Suprapubic skin (tissue), 4 donors: ENCODE measurements around the gene CLEC4C. TPM values are rescaled to one million over a fixed set of nuclear protein-coding genes. Genes with fewer than 3 reads are reported as not detected.

Experiments used
- DNase-seq, 2 donors: peaks; one replicate each; pipeline ENCODE4 v3.0.0-alpha.2; 2019; ENCODE audit warnings: low spot score in 2 of 2
- H3K27ac ChIP-seq: fragments of 200-600 bp; sonication (generic); one replicate; pipeline ENCODE4 v1.5.1; 2019
- H3K27me3 ChIP-seq: fragments of 200-600 bp; sonication (generic); one replicate; pipeline ENCODE4 v1.5.1; 2019
- H3K36me3 ChIP-seq: fragments of 200-600 bp; sonication (generic); one replicate; pipeline ENCODE4 v1.5.1; 2019
- H3K4me1 ChIP-seq: fragments of 200-600 bp; sonication (generic); one replicate; pipeline ENCODE4 v1.5.1; 2019
- H3K4me3 ChIP-seq: fragments of 200-600 bp; sonication (generic); one replicate; pipeline ENCODE4 v1.5.1; 2019; ENCODE audit warnings: mild to moderate bottlenecking
- H3K9me3 ChIP-seq: fragments of 200-600 bp; sonication (generic); one replicate; pipeline ENCODE4 v1.5.1; 2019
- EP300 ChIP-seq: sonication (generic); formaldehyde crosslinking; IDR thresholded peaks from one replicate; pipeline ENCODE4 v1.6.1; 2017; ENCODE audit warnings: antibody characterized with exemption
- POLR2A ChIP-seq, 2 donors: fragments of 450-650 bp; IDR thresholded peaks; one replicate each; pipeline ENCODE4 v1.6.1; 2017; ENCODE audit warnings: antibody characterized with exemption in 2 of 2, mild to moderate bottlenecking in 2 of 2, moderate library complexity in 2 of 2
- POLR2AphosphoS5 ChIP-seq, 3 donors: sonication (generic); formaldehyde crosslinking; IDR thresholded peaks; one replicate each; pipeline ENCODE4 v1.6.1; 2017; ENCODE audit warnings: antibody characterized with exemption in 3 of 3
- WGBS: methylation state at CpG from one replicate; pipeline ENCODE4 v1.1.5; 2018; 5-methylcytosine and 5-hydroxymethylcytosine counted together
- total RNA-seq, 4 donors: library from RNA; depleted of rRNA; stranded (reverse); fragments of >200 nt; gene quantifications; one replicate each; pipeline ENCODE4 v1.1.0, GENCODE V29; 2016
- TF ChIP-seq, protein P1 (sequence below), 2 donors: fragments of 200-600 bp in 1 of 2; fragments of 450-650 bp in 1 of 2; sonication (generic) in 1 of 2; IDR thresholded peaks; one replicate each; pipeline ENCODE4 v1.5.1; 2016 to 2019; ENCODE audit warnings: antibody characterized with exemption in 2 of 2, mild to moderate bottlenecking in 1 of 2, moderate library complexity in 1 of 2

CLEC4C gene
- total RNA-seq, 4 donors from 2014 or later: not detected

DNA sequence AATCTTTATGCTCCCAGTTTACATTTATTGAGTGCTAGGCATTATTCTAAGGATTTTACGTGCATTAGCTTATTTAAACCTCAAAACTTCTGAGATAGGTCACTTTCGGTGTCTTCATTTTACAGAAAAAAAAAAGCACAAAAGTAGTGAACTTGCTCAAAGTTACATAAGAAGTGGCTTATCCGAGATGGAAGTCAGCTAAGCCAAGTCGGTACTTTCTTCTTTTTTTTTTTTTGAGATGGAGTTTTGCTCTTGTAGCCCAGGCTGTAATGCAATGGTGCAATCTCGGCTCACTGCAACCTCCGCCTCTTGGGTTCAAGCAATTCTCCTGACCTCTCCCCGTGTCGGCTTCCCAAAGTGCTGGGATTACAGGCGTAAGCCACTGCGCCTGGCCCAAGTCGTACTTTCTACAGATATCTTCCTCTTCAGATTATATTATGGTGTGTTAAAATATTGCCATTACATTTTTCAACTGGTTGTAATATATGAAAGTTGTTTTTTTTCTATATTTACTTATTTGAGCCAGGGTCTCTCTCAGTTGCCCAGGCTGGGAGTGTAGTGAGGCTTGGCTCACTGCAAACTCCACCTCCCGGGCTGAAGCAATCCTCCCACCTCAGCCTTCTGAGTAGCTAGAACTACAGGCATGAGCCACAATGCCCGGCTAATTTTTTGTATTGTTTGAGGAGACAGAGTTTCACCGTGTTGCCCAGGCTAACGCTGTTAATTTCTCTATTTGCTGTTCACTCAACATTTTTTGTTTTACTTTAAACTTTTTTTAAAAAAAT lies 27.0 kb downstream of the CLEC4C start:
- Histone ChIP-seq H3K4me3 (no peak overlapping the region), H3K27ac (no peak overlapping the region), H3K27me3 (no peaks in the 10 kb centered on the region), H3K9me3 (no peaks in the 10 kb centered on the region), H3K4me1 (no peaks in the 10 kb centered on the region), H3K36me3 (no peaks in the 10 kb centered on the region)
- WGBS: 73% methylated on average over 15 of the region's 15 CpGs
- no peak for TF ChIP-seq POLR2A (IDR thresholded peaks at IDR 0.05)
- TF ChIP-seq POLR2AphosphoS5 (IDR thresholded peaks at IDR 0.05): no peak
- TF ChIP-seq EP300: no peak
- TF ChIP-seq, protein P1, sequence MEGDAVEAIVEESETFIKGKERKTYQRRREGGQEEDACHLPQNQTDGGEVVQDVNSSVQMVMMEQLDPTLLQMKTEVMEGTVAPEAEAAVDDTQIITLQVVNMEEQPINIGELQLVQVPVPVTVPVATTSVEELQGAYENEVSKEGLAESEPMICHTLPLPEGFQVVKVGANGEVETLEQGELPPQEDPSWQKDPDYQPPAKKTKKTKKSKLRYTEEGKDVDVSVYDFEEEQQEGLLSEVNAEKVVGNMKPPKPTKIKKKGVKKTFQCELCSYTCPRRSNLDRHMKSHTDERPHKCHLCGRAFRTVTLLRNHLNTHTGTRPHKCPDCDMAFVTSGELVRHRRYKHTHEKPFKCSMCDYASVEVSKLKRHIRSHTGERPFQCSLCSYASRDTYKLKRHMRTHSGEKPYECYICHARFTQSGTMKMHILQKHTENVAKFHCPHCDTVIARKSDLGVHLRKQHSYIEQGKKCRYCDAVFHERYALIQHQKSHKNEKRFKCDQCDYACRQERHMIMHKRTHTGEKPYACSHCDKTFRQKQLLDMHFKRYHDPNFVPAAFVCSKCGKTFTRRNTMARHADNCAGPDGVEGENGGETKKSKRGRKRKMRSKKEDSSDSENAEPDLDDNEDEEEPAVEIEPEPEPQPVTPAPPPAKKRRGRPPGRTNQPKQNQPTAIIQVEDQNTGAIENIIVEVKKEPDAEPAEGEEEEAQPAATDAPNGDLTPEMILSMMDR (IDR thresholded peaks at IDR 0.05): no peak
- no peak for DNase-seq

GRCh38 chr12:7716381-7716780 lies 30.8 kb downstream of the CLEC4C start:
- TF ChIP-seq POLR2AphosphoS5 (IDR thresholded peaks at IDR 0.05): no peak
- TF ChIP-seq EP300: no peak
- TF ChIP-seq POLR2A (IDR thresholded peaks at IDR 0.05): no peak
- TF ChIP-seq, protein P1 (IDR thresholded peaks at IDR 0.05): no peak
- Histone ChIP-seq H3K4me1 (no peaks in the 10 kb centered on the region), H3K9me3 (no peaks in the 10 kb centered on the region), H3K27ac (no peak overlapping the region), H3K27me3 (no peaks in the 10 kb centered on the region), H3K36me3 (no peaks in the 10 kb centered on the region), H3K4me3 (no peak overlapping the region)
- WGBS: 10% methylated on average over 5 of the region's 5 CpGs
- no peak for DNase-seq

DNA sequence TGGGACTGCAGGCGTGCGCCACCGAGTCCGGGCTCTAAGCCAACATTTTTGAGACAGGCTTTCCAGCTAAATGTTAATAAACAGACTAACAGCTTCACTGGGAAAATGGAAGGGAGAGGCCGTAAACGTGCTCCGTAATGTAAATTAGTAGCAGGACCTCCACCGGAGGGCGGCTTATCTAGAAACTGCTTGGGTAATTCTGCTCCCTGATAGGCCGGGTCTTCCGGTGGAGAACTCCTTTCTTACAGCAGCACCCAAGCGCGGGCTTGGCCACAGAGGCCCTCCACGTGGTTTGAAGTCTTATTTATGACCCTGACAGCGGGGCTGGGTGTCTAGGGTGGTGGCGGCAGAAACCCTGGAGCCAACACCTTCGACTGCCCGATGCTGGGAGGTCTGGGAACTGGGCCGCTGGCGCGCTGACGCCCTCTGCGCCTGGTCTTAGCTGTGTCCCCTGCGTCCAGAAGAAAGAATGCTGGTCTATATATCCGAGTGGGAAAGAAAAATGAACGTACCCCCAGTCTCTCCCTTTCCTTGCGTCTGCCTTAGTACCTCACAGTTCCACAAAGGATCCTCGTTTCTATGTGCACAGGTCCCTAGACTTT lies 34.2 kb downstream of the CLEC4C start:
- Histone ChIP-seq H3K27ac (no peak overlapping the region), H3K4me1 (no peaks in the 10 kb centered on the region), H3K4me3 (no peak overlapping the region), H3K9me3 (no peaks in the 10 kb centered on the region), H3K27me3 (no peaks in the 10 kb centered on the region), H3K36me3 (no peaks in the 10 kb centered on the region)
- 91% methylated on average over 27 of the region's 28 CpGs for WGBS
- no peak for DNase-seq
- TF ChIP-seq POLR2AphosphoS5 (IDR thresholded peaks at IDR 0.05) (no peak), POLR2A (IDR thresholded peaks at IDR 0.05) (no peak), EP300 (no peak)
- TF ChIP-seq, protein P1 (IDR thresholded peaks at IDR 0.05): no peak

- Histone ChIP-seq H3K4me3 (no peak within 1 kb of the TSS), H3K9me3 (no peaks in the 10 kb centered on the region), H3K36me3 (no peaks in the 10 kb centered on the region), H3K27ac (no peak within 1 kb of the TSS), H3K4me1 (no peaks in the 10 kb centered on the region), H3K27me3 (no peaks in the 10 kb centered on the region)
- TF ChIP-seq, protein P1 (IDR thresholded peaks at IDR 0.05): no peak
- TF ChIP-seq POLR2A (IDR thresholded peaks at IDR 0.05) (no peak), EP300 (no peak), POLR2AphosphoS5 (IDR thresholded peaks at IDR 0.05) (no peak)
- DNase-seq: no peak
- WGBS: 65% methylated on average over 7 of the region's 7 CpGs
Measured at GRCh38 chr12:7711133-7711532, 36.0 kb downstream of the CLEC4C start, which contains the start of gene DPPA3. Gene DPPA3 (plus strand): TSS chr12:7711433. CDS start chr12:7711571, 138 bp downstream.

- no peak for TF ChIP-seq EP300
- TF ChIP-seq, protein P1 (IDR thresholded peaks at IDR 0.05): no peak
- no peak for TF ChIP-seq POLR2AphosphoS5 (IDR thresholded peaks at IDR 0.05)
- TF ChIP-seq POLR2A (IDR thresholded peaks at IDR 0.05): no peak
- H3K27ac ChIP-seq: no peak overlapping the region
- DNase-seq: no peak
- no peaks in the 10 kb centered on the region for H3K4me1 ChIP-seq
- no peak overlapping the region for H3K4me3 ChIP-seq
- WGBS: 62% methylated on average over 8 of the region's 8 CpGs
- H3K27me3 ChIP-seq: no peaks in the 10 kb centered on the region
- H3K9me3 ChIP-seq: no peaks in the 10 kb centered on the region
- no peaks in the 10 kb centered on the region for H3K36me3 ChIP-seq
Measured at GRCh38 chr12:7709969-7710675, 37.1 kb downstream of the CLEC4C start.
